ENCODE results near the gene HSDL1. TPM values are rescaled to one million over a fixed set of nuclear protein-coding genes. Genes with fewer than 3 reads are reported as not detected.

HSDL1 gene
- total and polyA plus RNA-seq, 4 donors: 12.6 to 41.3 (median 16.7) TPM

DNA sequence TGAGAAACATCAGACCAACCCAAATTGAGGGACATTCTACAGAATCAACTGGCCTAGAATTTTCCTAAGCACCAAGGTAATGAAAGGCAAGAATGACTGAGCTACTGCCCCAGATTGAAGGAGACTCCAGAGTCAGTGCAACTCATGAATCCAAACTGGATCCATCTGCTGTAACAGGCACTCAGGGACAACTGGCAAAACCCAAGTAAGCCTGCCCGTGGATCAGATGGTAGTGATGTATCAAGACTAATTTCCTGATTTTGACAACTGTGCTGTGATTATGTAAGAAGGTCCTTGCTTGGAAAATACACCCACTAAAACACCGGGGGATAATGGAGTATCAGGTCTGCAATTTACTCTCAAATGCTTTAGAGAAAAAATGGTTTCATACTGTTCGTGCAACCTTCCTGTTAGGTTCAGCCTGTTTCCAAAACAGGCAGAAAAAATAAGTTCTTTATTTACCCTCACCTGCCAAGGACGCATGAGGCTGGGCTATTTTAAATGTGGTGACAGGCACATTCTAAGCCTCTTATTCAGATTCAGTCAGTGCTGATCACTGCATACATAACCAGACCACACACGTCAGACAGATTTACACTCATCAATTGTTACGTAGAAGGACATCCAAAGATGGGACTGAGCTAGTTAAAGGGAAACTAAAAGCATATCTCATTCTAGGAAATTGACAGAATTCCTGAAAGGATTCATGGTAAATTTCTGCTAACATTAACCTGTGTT, 35.2 kb downstream of the HSDL1 start:
- no peak for DNase-seq
- Histone ChIP-seq H3K4me1 (ENCODE audit: control insufficient read depth in 5 of 5, insufficient read depth in 5 of 5, low read length in 5 of 5) (peaks cover 0 to 19% (median 0%) of the 10 kb centered on the region in 5 donors), H3K9ac (ENCODE audit: insufficient read depth in 1 of 2, low read length in 2 of 2) (no peak overlapping the region), H3K9me3 (ENCODE audit: control insufficient read depth in 4 of 4, insufficient read depth in 3 of 4, low read length in 3 of 4) (no peaks in the 10 kb centered on the region), H3K27ac (ENCODE audit: low read depth in 1 of 2, low read length in 1 of 2) (peak overlapping the region in 1 of 2 donors; percentile 79), H3K36me3 (ENCODE audit: control insufficient read depth in 4 of 4, insufficient read depth in 4 of 4, low read length in 4 of 4) (peaks cover 3 to 17% (median 7%) of the 10 kb centered on the region in 4 donors), H3K4me3 (no peak overlapping the region), H3K27me3 (ENCODE audit: control insufficient read depth in 3 of 3, insufficient read depth in 3 of 3, low read length in 2 of 3) (no peaks in the 10 kb centered on the region)
- 58 to 67% methylated on average over 6 of the region's 6 CpGs for WGBS, 2 donors
- no peak for ATAC-seq (ENCODE audit: insufficient read depth, low FRiP score)
- TF ChIP-seq, protein P1, sequence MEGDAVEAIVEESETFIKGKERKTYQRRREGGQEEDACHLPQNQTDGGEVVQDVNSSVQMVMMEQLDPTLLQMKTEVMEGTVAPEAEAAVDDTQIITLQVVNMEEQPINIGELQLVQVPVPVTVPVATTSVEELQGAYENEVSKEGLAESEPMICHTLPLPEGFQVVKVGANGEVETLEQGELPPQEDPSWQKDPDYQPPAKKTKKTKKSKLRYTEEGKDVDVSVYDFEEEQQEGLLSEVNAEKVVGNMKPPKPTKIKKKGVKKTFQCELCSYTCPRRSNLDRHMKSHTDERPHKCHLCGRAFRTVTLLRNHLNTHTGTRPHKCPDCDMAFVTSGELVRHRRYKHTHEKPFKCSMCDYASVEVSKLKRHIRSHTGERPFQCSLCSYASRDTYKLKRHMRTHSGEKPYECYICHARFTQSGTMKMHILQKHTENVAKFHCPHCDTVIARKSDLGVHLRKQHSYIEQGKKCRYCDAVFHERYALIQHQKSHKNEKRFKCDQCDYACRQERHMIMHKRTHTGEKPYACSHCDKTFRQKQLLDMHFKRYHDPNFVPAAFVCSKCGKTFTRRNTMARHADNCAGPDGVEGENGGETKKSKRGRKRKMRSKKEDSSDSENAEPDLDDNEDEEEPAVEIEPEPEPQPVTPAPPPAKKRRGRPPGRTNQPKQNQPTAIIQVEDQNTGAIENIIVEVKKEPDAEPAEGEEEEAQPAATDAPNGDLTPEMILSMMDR (IDR thresholded peaks at IDR 0.05; ENCODE audit: control extremely low read depth, extremely low read depth): no peak

DNA sequence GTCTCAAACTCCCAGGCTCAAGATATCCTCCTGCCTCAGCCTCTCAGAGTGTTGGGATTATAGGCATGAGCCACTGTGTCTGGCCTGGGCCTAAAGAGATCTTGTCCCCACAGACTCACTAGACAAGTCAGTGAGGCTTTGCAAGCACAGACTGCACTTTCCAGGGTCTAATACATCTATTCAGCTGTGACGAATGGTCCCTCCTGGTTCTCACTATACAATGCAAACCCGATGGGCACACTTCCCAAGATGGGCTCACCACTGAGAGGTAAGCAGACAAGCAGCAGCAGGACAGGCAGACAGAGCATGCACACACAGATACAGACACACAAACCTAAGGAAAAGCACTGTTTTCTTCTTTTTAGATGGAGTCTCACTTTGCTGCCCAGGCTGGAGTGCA, 37.1 kb downstream of the HSDL1 start:
- H3K4me1 ChIP-seq (ENCODE audit: control insufficient read depth in 5 of 5, insufficient read depth in 5 of 5, low read length in 5 of 5): peaks cover 0 to 21% (median 0%) of the 10 kb centered on the region in 5 donors
- H3K9me3 ChIP-seq (ENCODE audit: control insufficient read depth in 4 of 4, insufficient read depth in 3 of 4, low read length in 3 of 4): no peaks in the 10 kb centered on the region
- TF ChIP-seq, protein P1 (IDR thresholded peaks at IDR 0.05; ENCODE audit: control extremely low read depth, extremely low read depth): no peak
- ATAC-seq (ENCODE audit: insufficient read depth, low FRiP score): no peak
- no peak for DNase-seq
- WGBS, 2 donors: 91 to 96% methylated on average over 2 of the region's 2 CpGs
- H3K4me3 ChIP-seq: no peak overlapping the region
- peak overlapping the region in 1 of 2 donors; percentile 5 for H3K27ac ChIP-seq (ENCODE audit: low read depth in 1 of 2, low read length in 1 of 2)
- no peak overlapping the region for H3K9ac ChIP-seq (ENCODE audit: insufficient read depth in 1 of 2, low read length in 2 of 2)
- no peaks in the 10 kb centered on the region for H3K27me3 ChIP-seq (ENCODE audit: control insufficient read depth in 3 of 3, insufficient read depth in 3 of 3, low read length in 2 of 3)
- peaks cover 3 to 17% (median 7%) of the 10 kb centered on the region in 4 donors for H3K36me3 ChIP-seq (ENCODE audit: control insufficient read depth in 4 of 4, insufficient read depth in 4 of 4, low read length in 4 of 4)

DNA sequence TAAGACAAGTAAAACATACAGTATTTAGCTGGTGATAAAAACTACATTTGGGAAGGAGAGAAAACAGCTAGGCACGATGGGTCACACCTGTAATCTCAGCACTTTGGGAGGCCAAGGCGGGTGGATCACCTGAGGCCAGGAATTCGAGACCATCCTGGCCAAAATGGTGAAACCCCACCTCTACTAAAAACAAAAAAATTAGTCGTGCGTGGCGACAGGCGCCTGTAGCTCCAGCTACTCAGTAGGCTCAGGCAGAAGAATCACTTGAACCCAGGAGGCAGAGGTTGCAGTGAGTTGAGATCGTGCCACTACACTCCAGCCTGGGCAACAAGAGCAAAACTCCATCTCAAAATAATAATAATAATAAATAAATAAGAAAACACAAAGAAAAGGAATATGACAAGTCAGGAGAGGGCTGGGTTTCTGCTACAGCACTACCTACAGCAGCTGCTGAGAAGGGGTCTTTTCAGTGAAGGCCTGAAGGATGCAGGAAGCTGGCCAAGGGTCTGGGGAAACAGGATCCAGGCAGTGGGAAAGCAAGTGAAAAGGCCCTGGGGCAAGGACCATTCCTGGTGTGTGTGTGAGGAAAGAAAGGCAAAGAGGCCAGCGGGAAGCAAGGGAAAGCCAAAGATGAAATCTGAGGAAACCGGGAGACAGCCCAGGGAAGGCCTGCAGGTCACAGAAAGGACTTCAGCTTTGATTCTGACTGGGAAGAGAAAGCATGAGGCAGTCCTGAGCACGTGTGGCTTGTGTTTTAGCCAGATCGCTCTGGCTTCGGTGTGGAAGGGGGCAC, 38.8 kb downstream of the HSDL1 start:
- ATAC-seq (ENCODE audit: insufficient read depth, low FRiP score): no peak
- no peak for DNase-seq
- H3K9ac ChIP-seq (ENCODE audit: insufficient read depth in 1 of 2, low read length in 2 of 2): no peak overlapping the region

More for the DNA sequence above, 38.8 kb downstream of the HSDL1 start:
- peaks cover 3 to 20% (median 10%) of the 10 kb centered on the region in 4 donors for H3K36me3 ChIP-seq (ENCODE audit: control insufficient read depth in 4 of 4, insufficient read depth in 4 of 4, low read length in 4 of 4)
- no peaks in the 10 kb centered on the region for H3K9me3 ChIP-seq (ENCODE audit: control insufficient read depth in 4 of 4, insufficient read depth in 3 of 4, low read length in 3 of 4)
- TF ChIP-seq, protein P1 (IDR thresholded peaks at IDR 0.05; ENCODE audit: control extremely low read depth, extremely low read depth): no peak
- H3K4me1 ChIP-seq (ENCODE audit: control insufficient read depth in 5 of 5, insufficient read depth in 5 of 5, low read length in 5 of 5): peaks cover 0 to 21% (median 0%) of the 10 kb centered on the region in 5 donors
- H3K4me3 ChIP-seq: no peak overlapping the region
- WGBS, 2 donors: 94 to 96% methylated on average over 13 of the region's 13 CpGs
- peak overlapping the region in 1 of 2 donors; percentile 51 for H3K27ac ChIP-seq (ENCODE audit: low read depth in 1 of 2, low read length in 1 of 2)
- H3K27me3 ChIP-seq (ENCODE audit: control insufficient read depth in 3 of 3, insufficient read depth in 3 of 3, low read length in 2 of 3): no peaks in the 10 kb centered on the region

All from lung (tissue), 12 donors.